ENCODE results near the gene SULT1C2. TPM values are rescaled to one million over a fixed set of nuclear protein-coding genes. Genes with fewer than 3 reads are reported as not detected.

SULT1C2 gene
- polyA plus RNA-seq, 1 donor: 0.15 TPM

DNA sequence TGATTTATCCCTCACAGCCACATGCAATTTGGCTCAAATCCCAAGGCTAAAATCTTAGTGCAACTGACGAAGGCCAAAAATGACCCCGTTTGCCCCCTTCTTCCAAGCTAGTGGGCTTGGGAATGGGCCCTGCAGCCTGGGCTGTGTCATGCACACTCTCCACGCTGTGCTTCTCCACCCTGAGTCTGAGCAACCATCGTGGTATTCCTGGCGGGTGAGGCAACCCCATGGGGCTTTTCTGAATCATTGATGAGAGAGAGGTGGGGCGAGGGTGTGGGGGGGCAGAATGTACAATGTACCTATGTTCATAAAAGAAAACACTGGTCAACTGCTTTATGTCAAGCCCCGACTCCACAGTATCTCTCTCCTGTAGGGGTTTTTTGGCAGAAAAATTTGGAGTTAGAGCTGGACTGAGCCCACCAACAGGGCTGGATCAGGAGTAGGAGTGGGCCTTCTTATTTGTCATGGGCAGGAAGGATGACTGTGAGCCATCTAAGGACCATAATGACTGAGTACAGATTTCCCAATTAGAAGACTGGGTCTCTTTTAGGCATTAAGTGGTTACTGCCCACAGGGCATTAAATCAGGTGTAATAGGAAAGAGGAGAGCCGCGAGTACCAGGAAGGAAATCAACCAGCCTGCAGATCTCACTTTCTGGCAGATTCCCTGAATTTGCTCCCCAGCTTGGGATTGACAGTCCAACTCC lies 8.9 kb downstream of the SULT1C2 start:
- DNase-seq: no peak

DNA sequence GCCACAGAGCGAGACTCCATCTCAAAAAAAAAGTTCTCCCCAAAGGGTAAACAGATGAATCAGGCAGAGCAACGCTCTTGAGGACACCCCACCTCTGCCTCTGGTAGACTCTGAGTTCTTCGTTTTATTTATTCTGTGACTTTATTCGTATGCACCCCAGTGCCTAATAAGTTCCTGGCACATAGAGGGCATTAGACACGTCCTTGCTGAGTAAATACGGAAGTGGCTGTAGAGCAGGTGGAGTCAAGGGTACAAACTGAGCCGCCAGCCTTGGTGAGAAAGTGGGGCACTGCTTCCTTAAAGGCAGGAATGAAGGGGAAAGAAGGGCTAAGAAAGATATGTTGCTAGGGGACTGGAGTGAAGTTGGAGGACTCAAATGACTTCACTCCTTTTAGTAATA lies 12.9 kb downstream of the SULT1C2 start:
- no peak for DNase-seq

DNA sequence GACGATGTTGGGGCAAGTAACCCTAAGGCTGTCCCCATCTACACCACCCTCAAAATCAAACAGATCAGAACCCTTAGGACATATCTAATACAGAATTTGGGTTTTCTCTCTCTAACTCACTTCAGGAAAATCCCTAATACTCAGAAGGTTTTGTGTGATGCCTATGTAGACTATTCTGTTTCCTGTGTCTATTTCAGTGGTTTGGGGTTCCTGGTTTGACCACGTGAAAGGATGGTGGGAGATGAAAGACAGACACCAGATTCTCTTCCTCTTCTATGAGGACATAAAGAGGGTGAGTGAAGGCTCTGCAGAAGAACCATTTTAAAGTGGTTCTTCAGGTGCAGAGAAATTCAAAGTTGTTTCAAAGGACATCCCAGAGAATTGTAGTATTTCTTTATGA lies 16.3 kb downstream of the SULT1C2 start:
- no peak for DNase-seq

DNA sequence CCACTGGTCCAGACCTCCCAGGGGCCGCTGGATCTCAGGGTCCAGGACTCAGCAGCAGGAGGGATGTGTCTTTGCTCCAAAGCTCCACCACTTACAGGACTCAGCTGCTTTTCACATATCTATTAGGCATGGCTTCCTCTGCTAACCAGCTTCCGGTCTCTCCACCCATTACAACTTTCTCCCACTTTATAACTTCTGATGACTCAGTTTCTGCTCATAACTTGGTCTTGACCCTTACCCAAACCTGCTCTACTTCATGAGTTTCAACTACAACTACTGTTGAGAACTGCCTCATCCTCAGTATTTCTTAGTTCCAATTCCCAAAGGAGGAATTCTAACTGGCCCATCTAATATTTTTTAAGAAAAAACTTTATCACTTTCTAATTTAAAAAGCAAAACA lies 17.2 kb downstream of the SULT1C2 start:
- no peak for DNase-seq

DNA sequence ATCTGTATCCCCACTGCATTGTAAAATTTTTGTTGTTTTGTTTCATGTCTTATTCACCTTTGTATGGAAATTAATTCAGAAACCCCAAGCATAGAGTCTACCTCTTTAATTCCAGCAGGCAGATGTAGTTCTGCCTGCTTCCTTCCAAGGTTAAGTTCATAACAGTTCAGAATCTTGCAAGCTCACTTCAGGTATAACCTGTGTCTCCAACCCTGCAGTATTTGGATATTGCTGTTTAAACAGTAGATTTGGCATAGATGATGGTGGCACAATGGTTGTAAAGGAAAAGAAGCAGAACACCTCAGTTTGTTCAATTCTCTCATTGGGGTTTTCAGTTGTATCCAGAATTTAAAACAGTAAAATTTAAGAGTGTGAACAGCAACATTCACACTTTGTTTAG lies 21.2 kb downstream of the SULT1C2 start:
- DNase-seq: no peak

DNA sequence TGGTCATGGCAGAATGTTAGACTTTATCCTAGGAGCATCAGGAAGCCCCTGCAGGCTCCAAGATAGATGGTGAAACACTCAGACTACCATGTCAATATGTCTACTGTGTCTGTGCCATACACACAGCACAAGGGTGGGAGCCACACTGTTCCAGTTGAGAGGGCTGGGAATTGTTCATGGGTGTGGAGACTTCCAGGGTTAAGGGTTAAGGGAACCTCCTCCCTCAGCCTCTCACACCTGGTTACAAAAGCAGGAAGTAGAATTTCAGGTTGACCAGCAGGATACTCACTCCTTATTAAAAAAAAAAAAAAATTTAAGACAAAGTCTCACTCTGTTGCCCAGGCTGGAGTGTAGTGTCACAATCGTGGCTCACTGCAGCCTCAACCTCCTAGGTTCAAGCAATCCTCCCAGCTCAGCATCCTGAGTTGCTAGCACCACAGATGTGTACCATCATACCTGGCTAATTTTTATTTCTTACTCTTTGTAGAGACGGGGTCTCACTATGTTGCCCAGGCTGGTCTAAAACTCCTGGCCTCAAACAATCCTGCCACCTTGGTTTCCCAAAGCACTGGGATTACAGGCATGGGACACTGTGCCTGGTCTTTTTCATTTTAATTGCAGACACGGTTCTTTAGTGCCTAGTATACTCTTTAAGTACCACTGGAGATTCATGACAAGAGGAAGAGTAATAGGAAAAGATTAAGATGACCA lies 26.0 kb downstream of the SULT1C2 start:
- no peak for DNase-seq

DNA sequence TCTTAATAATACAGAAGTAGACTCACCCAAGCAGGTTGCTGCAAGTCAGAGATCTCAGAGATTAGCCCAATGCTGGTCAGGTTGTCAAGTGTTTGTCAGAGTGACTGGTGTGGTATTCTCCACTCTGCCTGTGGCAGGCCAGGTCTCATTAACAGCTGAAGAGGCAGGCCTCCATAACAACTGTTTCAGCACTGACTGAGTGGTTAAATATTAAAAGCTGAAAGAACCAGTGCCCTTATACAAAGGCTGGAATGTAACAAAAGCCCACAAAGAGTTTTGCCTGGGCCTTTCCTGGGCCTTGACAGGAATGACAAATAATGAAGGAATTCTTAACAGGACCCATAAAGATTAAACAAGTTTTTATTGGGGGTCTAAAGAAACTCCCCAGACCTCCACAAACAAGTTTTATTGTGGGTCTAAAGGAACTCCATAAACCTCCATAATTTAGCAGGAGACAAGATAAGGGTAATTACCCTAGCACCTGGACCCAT lies 26.8 kb downstream of the SULT1C2 start:
- DNase-seq: no peak

DNA sequence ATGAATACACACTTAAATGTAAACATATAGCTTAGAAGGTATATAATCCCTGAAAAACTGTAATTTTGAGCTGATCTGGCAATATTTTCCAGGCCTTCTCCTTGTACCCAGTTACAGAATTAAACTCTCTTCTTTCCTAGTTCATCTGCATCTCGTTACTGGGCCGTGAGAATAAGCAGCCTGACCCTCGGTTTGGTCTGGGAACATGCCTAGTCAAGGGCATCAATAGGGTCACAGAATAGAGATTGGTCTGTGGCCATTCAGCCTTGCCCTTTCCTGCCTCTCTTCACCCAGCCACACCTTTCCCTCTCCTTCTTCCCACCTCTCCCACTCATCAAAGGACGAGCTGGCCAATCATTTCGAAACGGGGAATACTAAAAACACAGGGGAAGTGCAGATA lies 27.3 kb downstream of the SULT1C2 start:
- DNase-seq: no peak

DNA sequence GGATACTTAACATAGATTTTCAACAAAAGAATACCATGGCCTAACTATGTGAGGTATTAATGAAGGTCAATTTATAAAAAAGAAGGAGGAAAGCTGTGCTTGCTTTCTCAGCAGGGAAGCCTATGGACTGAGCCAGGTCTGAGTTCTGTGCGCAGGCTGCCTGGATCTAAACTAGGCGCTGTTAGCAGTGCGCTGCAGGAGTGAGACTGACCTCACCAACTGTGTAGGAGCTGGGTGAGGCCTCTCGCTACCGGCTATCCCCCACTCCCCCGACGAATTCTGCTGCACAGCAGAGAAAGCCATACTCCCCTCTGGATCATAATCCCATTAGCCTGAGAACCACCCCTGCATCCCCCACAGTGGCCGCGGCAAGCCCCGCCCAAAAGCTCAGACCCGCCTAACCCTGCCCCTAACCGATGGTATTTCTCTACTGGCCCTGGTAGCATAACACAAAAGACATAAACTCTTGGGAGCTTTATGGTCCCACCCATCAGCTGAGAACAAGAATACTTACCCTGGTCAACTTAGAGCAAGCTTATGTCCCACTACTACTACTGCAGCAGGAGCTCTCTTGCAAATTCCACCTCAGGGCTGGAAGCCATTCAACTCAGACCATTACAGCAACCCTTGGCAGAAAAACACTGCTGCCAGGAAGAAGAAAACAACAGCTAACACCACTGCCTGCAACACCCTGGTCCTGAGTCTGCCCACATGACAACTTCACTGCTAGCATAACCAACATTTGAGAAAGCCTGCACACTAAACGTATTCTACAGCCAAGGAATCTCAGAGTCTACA lies 28.0 kb downstream of the SULT1C2 start:
- no peak for DNase-seq

DNA sequence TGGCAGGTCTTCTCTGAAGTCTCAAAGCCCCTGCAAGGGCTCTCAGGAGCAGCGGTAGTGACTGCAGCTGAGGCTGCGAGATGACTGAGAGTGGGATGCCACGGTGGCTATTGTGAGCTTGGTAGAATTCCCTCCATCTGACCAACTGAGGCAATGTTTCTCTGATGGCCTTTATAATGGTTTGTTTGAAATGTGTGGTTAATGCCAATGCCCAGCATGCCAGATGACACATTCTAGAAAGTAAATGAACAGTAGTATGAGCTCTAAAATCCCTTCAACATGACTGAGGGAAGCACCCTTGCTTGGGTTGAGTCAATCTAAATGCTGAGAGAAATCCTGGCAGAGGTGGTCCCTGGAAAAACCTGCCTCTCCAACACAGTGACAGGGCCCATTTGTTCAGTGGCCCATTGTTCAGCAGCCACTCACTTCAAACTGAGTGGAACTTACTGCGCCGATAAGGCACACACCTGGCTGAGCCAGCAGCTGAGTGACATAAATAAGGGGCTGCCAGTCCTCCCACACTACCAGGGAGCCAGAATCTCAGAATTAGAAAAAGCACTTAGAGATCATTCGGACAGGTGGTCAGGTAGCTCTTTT lies 31.7 kb downstream of the SULT1C2 start:
- no peak for DNase-seq

DNA sequence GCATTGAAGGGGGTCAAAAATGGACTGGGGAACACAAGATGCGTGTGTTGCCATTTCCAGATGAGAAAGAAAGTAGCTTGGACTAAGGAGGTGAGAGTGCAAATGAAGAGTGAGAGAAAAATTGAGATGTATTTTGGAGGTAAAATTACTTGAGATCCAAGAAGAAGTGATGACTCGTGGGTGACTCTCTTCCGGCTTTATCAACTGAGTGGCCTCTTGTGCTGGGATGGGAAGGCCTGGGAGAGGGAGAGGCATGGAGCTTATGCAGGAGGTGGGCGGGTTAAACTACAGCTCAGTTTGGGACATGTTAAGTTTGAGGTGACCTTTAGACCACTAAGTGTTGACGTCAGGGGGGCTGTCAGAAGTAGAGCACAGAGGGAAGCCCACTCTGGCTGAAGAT lies 34.9 kb downstream of the SULT1C2 start:
- no peak for DNase-seq

DNA sequence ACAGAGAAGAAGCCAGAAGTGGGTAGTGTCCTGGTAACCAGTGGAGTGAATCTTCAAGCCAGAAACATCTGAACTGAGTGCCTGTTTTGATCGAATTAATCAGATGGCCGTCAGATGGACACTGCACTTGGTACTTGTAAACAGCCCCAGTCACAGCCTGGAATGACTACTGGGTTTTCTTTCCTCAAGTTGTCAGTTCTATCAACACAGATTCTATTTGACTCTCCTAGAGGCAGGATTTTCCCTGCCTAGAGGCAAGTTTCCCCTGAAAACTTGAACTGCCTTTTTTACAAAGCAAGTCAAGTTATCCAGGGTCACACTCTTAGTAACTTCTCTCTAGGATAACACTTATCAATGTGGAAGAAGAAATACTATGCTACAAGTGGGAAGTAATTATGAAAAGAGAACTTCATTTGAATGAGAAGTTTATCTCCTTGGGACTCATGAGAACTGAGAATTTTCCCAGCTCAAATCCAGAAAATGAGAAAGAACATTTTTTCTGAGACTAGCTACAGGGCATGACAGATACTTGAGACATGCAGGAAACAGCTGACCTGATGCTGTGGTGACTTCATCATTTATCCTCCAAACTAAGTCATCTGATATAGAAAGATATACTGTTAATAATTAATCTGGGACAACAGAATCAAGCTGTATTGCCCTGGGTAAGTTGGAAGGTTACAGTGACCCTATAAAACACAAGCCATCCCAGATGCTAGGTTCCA lies 36.0 kb downstream of the SULT1C2 start:
- no peak for DNase-seq

DNA sequence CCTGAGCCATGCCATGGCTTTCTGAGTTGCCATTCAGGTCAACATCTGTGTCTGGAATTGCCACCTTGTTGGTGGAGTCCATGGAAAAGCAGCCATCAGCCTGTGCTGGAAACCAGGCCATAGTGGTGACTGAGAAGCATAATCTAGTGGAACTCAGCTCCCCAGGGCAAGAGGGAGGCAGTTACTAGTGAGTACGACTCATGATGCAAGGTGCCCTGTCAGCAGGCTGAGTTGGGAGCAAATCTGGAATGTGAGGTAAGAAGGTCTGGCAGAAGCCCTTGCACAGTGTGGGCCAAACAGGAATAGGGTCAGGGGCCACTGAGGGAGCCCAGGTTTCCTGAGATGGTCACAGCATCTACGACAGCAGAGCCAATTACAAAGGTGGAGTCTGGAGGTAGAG lies 37.1 kb downstream of the SULT1C2 start:
- no peak for DNase-seq

DNA sequence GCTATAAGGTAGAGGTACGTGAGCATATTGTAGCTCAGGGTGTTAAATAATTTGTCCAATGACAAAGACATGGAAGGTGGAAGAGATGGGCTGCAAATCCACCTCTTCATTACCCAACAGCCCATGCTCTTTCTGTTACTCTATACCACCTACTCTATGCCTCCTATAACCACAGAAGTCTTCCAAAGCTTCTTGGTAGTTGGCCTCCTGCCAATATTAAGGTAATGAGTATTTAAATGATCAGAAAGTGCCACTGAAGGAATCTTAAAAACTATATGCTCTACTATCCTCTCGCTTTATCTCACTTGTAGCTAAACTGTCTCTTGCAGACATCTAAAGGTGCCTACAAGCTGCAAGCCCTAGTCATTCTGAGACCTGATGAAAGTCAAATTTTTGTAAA lies 41.1 kb downstream of the SULT1C2 start:
- DNase-seq: no peak

DNA sequence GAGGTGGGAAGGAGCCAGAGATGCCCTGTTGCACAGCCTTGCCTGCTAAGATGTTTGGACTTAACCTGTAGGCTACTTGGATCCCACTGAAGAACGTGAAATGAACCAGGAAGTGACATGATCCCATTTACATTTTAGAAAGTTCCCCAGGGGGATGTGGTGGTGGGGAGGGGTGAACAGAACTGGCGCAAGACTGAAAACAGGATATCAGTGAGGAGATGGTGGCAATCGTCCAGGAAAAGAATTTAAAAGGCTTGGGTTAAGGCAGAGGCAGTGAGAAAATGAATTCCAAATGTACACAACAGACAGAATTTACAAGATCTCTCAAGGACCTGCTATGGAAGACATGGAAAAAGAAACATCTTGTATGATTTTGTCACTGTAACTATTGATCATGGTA lies 42.3 kb downstream of the SULT1C2 start:
- peak; percentile 34 for DNase-seq

DNA sequence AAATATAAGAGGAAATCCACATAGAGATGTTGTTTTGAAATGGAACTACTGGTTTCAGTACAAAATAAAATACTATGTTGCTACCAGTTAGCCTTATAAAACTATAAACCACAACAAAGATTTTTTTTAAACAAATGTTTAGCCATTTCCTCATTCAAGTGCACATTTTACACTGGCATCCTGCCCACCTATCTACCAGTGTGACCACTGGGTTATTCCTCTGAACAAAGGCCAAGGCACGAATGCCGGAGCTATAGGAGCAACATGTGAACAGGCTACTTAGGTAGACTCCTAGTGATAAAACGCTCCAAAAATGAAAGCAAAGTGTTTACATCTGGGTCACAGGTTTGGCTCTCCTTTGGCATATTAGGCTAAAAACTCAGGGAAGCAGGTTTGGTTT lies 57.3 kb downstream of the SULT1C2 start:
- no peak for DNase-seq

DNA sequence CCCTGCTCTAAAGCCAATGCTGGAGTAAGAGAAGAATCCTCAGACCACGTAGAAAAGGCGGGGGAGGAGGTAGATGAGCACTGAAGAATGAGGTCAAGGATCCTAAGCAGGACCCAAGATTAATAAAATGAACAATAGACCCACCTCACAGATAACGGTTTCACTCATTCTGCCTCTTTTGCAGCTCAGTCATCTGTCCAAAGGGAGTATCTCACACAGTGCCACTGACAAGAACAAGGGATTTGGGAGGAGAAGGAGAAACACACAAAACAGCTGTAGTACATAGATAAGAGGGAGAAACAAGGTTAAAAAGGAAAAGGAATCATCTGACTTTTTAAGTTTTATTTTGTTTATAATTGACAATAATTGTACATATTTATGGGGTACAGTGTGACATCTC lies 58.1 kb downstream of the SULT1C2 start:
- no peak for DNase-seq

DNA sequence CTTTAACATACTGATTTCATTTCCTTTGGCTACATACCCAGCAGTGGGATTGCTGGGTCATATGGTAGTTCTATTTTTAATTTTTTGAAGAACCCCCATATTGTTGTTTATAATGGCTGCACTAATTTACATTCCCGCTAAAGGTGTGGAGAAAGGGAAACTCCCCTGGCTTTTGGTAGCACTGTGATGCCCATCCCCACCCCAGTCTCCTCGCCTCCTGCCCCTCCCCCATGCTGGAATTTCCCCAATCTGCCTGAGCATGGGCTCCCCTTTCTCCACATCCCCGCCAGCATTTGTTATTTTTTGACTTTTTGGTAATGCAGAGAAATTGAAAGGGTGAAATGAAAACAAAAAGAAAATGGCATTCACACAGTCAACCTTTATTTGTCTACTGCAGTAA lies 59.1 kb downstream of the SULT1C2 start:
- DNase-seq: no peak

DNA sequence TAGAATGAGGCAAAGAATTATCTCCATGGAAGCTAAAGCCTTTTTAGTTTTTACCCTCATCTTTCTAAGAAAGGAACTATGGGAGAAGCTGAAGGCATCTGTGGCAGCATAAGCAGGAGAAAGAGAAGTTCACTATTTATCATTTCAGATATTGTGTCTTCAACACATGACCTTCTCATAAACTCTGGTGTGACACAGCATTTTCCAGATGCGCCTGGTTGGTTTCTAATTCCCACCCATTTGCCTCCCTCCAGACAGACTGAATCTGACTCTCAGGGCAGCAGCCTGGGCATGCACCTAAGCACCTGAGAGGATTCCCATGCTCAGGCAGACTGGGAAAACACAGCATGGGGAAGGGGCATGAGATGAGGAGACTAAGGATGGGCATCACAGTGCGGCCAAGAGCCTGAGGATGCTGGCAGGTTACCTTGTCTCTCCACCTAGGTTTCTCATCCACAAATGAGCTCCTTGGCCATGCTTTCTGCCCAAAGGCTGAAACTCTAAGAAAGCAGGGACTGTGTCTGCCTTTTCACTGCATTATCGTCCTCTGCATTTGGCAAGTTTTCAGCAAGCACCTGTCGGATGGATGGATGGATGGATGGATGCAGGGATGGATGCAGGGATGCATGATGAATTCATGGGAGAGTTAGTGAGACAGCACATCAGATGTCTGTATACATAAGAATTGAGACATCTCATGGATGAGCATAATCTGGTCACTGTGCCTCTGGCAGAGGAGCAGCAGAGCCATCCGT lies 60.3 kb downstream of the SULT1C2 start:
- no peak for DNase-seq

DNA sequence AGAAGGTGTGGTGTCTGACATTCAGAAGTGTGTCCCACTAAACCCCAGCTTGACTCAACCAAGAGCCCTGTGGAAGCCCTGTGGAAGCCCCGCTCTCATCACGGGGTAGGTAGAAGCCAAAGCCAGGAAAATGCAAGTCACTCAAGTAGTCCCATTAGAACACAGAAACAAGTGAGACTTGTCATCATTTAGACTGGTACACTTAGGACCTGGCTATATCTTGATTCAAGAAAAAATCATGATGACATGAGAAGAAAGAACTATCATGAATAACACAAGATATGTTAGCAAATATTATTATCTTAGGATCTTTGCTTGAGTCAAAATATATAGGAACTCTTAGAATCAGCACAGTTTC lies 60.9 kb downstream of the SULT1C2 start:
- DNase-seq: no peak

DNA sequence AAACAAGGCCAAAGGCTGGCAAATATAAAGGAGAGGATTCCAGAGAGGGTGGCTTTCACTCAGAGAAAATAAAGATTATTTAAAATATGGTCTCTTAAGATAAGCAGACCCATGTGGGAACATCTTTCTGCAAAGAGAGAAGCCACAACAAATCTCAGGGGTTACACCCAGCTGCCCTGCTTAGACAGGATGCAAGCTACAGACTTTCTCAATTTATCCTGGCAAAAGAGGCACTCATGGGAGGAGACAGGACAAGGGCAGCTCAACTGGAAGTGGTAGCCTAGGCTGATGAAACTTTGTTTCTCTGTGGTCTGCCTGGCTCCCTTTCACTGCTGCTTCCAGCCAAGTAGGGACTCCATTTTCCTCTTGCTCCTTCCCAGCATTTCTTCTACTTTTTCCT lies 63.2 kb downstream of the SULT1C2 start:
- DNase-seq: no peak

DNA sequence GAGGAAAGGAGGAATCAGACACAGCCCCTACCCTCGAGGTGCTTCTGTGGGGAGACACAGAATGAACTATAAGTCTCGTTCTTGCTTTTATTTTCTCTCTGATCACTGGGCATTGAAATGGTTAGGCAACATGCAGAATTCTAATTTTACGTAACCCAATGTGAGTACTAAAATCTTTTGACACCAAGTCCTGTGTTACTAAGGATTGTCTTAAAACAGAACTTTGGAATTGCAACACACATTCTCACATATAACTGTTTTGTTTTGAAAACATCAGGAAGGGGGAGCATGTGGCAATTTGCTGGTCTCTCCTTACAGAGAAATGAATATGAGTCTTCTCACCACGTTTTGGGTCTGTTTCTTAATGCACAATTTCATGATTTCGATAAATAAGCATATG lies 65.4 kb downstream of the SULT1C2 start:
- DNase-seq: no peak
